Progenitor cell of endocrine pancreas (in vitro differentiated cells): ENCODE data around the gene TMEM63C. TPM values are rescaled to one million over a fixed set of nuclear protein-coding genes. Genes with fewer than 3 reads are reported as not detected.
A peak's percentile ranks its signal among the peaks of the same experiment; 100 is the strongest.

ENCODE experiments used
- DNase-seq: peaks from one replicate; pipeline ENCODE4 v3.0.0; 2021; ENCODE audit warnings: low spot score; ENCODE audit not compliant: unreplicated experiment
- H3K27ac Mint-ChIP-seq: 2 replicates; pipeline ENCODE4 v1.8.0; 2021; ENCODE audit warnings: mild to moderate bottlenecking, moderate library complexity, mixed read lengths
- H3K27me3 Mint-ChIP-seq: 2 replicates; pipeline ENCODE4 v1.8.0; 2021; ENCODE audit warnings: mixed read lengths
- H3K36me3 Mint-ChIP-seq: 2 replicates; pipeline ENCODE4 v1.8.0; 2022; ENCODE audit warnings: mixed read lengths; ENCODE audit not compliant: insufficient read depth
- H3K4me1 Mint-ChIP-seq: 2 replicates; pipeline ENCODE4 v1.8.0; 2021; ENCODE audit warnings: low read depth, mixed read lengths
- H3K4me3 Mint-ChIP-seq: 2 replicates; pipeline ENCODE4 v1.8.0; 2021; ENCODE audit warnings: low read depth, mild to moderate bottlenecking, moderate library complexity, mixed read lengths
- H3K9me3 Mint-ChIP-seq: 2 replicates; pipeline ENCODE4 v1.8.0; 2021; ENCODE audit warnings: low read depth, mixed read lengths
- long read RNA-seq: library from polyadenylated mRNA; unstranded; transcript quantifications from one replicate; pipeline ENCODE4 v2.0.0, GENCODE V29; 2020
- total RNA-seq: library from RNA; stranded (reverse); gene quantifications from 2 replicates; pipeline ENCODE4 v1.2.1, GENCODE V29; 2021
- TF ChIP-seq, protein P1 (sequence below): fragments of 200-600 bp; sonication (generic); IDR thresholded peaks from one replicate; pipeline ENCODE4 v1.5.0; 2021; ENCODE audit warnings: antibody characterized with exemption, mild to moderate bottlenecking; ENCODE audit not compliant: unreplicated experiment

Gene TMEM63C, protein sequence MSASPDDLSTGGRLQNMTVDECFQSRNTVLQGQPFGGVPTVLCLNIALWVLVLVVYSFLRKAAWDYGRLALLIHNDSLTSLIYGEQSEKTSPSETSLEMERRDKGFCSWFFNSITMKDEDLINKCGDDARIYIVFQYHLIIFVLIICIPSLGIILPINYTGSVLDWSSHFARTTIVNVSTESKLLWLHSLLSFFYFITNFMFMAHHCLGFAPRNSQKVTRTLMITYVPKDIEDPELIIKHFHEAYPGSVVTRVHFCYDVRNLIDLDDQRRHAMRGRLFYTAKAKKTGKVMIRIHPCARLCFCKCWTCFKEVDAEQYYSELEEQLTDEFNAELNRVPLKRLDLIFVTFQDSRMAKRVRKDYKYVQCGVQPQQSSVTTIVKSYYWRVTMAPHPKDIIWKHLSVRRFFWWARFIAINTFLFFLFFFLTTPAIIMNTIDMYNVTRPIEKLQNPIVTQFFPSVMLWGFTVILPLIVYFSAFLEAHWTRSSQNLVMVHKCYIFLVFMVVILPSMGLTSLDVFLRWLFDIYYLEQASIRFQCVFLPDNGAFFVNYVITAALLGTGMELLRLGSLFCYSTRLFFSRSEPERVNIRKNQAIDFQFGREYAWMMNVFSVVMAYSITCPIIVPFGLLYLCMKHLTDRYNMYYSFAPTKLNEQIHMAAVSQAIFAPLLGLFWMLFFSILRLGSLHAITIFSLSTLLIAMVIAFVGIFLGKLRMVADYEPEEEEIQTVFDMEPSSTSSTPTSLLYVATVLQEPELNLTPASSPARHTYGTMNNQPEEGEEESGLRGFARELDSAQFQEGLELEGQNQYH
- total RNA-seq, result 1.6 and 1.8 TPM in 2 replicates
- long read RNA-seq, result 0 reads

DNA sequence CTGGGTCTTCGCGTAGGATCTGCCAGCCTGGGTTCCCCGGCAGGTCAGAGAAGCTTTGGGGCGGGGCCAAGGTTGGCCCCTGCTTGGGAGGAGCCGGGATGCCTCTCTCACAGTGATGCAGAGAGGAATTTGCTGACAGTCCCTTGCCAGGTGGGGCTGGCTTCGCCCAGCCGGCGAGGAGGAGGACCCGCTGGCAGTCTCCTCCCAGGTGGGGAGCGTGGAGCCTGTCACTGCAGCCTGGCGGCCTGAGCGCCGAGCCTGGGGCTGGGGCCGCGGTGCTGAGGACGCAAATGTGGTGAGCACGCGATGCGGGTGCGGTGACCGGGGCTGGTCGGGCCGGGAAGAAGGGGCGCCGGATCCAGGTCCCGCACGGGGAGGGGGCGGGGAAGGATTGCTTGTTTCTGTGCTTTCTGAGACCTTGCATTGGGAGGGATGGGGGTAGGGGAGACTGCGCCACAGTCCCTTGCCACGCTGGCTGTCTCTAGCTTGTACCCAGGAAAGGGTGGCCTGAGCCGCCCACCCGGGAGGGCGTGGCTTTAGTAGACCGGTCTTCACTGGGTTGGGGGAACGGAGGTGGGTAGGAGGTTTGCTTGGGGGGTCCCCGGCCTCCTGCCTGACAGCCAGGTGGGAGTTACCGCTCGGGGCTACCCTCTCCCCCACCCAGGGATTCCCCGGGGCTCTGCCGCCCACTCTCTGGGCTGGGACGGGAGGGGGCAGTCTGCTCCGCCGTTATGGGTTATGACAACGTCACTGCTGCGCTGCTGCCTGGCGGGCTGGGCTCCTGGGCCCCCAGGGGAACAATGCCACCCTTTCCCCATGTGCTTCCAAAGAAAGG, at the start of gene TMEM63C:
TSS of gene TMEM63C (plus strand) at position 196 of the 835 bp plus-strand sequence. CDS start 37,016 bp downstream, outside the sequence.
- TF ChIP-seq, protein P1, sequence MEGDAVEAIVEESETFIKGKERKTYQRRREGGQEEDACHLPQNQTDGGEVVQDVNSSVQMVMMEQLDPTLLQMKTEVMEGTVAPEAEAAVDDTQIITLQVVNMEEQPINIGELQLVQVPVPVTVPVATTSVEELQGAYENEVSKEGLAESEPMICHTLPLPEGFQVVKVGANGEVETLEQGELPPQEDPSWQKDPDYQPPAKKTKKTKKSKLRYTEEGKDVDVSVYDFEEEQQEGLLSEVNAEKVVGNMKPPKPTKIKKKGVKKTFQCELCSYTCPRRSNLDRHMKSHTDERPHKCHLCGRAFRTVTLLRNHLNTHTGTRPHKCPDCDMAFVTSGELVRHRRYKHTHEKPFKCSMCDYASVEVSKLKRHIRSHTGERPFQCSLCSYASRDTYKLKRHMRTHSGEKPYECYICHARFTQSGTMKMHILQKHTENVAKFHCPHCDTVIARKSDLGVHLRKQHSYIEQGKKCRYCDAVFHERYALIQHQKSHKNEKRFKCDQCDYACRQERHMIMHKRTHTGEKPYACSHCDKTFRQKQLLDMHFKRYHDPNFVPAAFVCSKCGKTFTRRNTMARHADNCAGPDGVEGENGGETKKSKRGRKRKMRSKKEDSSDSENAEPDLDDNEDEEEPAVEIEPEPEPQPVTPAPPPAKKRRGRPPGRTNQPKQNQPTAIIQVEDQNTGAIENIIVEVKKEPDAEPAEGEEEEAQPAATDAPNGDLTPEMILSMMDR, result no peak
- peak within 1 kb of the TSS; percentile 60 for H3K4me3 Mint-ChIP-seq
- H3K36me3 Mint-ChIP-seq, result no peaks in the 10 kb centered on the region
- peaks cover 47% of the 10 kb centered on the region for H3K27me3 Mint-ChIP-seq
- no peaks in the 10 kb centered on the region for H3K9me3 Mint-ChIP-seq
- no peak within 1 kb of the TSS for H3K27ac Mint-ChIP-seq
- no peaks in the 10 kb centered on the region for H3K4me1 Mint-ChIP-seq
- DNase-seq, result peak; percentile 38

DNA sequence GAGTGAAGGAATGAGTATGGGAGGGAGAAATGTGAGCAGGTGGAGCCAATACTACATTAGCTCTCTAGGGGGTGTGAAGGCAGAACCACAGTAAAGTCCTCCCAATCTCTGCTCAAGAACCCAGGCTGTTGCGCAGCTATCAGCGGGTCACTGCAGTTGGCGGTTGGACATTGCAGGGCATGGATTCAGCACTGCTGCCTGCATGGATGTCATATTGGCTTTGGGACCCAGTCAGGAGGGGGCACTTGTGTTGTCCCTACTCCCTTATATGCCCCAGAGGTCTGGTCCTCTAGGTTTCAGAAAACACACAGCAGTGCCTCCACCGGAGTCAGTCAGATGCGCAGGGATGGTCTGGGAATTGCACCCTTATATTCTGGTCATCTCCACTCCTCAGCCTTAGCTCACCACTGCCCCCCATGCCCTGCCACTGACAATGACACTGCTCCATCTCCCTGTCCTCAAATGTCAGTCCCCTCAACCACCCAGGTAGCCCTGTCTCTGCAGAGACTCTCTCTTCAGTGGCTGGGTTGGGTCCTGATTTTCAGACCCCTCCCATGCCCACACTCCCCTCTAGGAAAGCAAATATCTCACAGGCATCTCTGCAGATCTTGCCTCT, 49.6 kb upstream of the TMEM63C start:
- TF ChIP-seq, protein P1, result no peak
- DNase-seq, result no peak
- peaks cover 93% of the 10 kb centered on the region for H3K27me3 Mint-ChIP-seq

DNA sequence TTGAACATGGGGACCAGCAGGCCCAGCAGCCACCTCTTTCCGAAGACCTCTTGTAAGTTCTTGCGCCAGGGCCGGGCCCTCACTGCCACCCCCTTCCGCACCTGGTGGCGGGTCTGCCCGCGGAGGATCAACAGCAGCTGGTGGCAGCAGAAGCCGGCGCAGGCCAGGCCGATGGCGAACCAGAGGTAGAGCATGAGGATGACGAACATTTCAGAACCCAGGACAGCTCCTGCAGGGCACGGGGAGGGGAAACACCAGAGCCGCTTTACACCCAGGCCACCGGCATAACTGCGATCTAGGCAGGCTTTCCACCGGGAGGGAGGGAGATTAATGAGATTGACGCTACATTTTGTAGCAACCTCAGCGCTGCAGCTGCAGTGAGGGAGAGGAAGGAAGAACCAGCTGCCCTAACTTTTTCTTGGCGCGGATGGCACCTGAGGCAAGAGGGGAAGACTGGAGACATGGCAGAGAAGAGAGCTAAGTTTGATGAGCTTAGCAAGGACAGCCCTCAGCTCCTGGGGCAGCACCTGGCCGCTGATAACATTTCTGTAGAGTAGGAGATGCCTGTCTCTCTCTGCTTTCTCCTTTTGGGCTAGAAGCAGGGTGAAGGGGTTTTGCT, 47.8 kb upstream of the TMEM63C start:
- no peak overlapping the region for H3K27ac Mint-ChIP-seq
- peaks cover 2% of the 10 kb centered on the region for H3K4me1 Mint-ChIP-seq
- no peaks in the 10 kb centered on the region for H3K36me3 Mint-ChIP-seq
- TF ChIP-seq, protein P1, result no peak
- H3K9me3 Mint-ChIP-seq, result no peaks in the 10 kb centered on the region
- DNase-seq, result peak; percentile 84
- H3K4me3 Mint-ChIP-seq, result no peak overlapping the region
- H3K27me3 Mint-ChIP-seq, result peaks cover 93% of the 10 kb centered on the region

More for the DNA sequence above, 49.6 kb upstream of the TMEM63C start:
- no peak overlapping the region for H3K4me3 Mint-ChIP-seq
- H3K27ac Mint-ChIP-seq, result no peak overlapping the region
- peaks cover 2% of the 10 kb centered on the region for H3K4me1 Mint-ChIP-seq
- H3K9me3 Mint-ChIP-seq, result no peaks in the 10 kb centered on the region
- no peaks in the 10 kb centered on the region for H3K36me3 Mint-ChIP-seq

DNA sequence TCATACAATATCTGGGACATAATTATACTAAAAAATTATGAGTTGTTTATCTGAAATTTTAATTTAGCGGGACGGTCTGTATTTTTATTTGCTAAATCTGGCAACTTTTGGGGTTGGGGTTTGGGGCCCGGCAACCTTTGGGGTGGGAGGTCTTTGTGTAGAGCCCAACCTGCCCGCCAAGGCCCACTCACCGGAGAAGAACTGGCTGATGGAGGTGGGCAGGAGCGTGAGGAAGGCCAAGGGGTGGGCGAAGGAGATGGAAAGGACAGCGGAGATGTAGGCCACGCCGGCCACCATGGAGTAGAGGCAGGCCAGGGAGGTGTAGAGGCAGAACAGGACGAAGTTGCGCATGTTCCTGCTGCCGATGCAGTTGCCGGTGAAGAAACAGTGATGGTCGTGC, 42.6 kb upstream of the TMEM63C start:
- TF ChIP-seq, protein P1, result no peak
- Mint-ChIP-seq H3K9me3 (no peaks in the 10 kb centered on the region), H3K4me3 (no peak overlapping the region), H3K27ac (no peak overlapping the region), H3K36me3 (no peaks in the 10 kb centered on the region), H3K27me3 (peaks cover 88% of the 10 kb centered on the region), H3K4me1 (peaks cover 13% of the 10 kb centered on the region)
- DNase-seq, result no peak
